Measurements from ENCODE around the gene HDAC4. TPM values are rescaled to one million over a fixed set of nuclear protein-coding genes. Genes with fewer than 3 reads are reported as not detected.

Gene HDAC4
- total RNA-seq, 1 donor from 2014 or later: 30.7 TPM

DNA sequence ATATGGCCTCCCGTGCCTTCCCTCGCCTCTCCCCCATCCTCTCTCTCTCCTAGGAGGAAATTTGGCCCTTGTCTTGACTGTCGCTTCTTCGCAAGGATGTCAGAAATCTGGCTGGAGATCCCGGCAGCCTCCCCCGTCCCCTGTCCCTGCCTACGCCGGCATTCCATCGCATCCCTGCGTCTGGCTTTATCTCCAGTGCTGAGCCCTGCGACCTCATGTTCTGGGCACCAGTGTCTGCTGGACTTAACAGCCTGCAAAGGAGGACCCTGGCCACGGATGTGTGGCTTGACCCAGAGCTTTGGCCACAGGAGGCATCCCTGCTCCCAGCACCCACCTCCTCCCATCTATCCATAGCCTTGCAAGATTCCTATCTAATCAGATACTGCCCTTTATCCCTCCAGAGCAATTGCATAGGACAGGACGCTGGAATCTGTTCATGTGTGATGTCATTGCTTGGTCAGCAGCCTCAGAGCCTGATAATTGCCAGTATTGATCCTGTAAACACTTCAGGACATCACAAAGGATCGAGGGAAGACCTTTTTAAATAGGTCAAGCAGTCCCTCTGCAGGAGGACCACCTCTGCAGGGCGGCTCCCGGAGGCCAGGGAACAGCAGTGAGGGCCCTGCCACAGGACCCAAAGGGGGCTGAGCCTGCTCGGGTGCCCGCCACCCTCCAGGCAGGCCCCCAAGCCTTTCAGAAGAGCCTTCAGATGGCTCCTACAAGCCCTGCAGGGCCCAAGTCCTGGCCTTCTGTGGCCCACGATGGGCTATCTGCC is 384.7 kb downstream of the HDAC4 start:
- ATAC-seq (no peak), DNase-seq (ENCODE audit: missing footprints) (peak; percentile 54)
- intact Hi-C loops (cut with DNase I): no loop called here

DNA sequence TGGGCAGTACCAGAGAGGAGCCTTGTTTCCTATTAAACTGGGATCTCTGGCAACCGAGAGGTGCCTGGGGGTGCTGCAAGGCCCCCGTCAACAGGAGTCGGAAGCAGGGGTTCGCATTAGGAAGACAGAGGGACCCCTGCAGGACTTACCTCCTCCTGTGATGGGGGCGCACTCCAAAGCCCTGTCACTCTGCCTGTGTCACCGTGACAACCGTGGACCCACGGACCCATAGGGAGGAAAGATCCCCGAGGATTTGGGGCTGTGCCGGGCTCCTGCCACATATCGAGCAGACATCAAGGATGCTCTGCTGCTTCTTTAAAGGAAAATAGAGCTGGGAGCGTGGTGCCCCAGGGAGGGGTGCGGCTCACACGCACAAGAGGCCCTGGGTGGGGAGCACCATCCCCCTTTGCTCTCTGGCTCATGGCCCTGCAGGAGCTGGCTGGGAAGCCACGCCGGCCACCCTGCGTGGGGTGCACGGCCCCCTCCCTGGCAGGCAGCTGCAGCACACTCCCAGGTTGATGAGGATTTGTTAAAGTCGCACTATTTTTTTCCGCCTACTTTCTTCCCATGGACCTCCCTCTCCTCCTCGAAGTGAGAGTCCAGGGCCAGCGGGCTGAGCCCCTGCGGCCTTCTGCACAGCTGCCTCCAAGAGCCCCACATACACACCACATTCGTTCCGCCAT is 385.5 kb downstream of the HDAC4 start:
- DNase-seq (ENCODE audit: missing footprints) (peak; percentile 60), ATAC-seq (no peak)
- intact Hi-C loops (cut with DNase I): no loop called here

DNA sequence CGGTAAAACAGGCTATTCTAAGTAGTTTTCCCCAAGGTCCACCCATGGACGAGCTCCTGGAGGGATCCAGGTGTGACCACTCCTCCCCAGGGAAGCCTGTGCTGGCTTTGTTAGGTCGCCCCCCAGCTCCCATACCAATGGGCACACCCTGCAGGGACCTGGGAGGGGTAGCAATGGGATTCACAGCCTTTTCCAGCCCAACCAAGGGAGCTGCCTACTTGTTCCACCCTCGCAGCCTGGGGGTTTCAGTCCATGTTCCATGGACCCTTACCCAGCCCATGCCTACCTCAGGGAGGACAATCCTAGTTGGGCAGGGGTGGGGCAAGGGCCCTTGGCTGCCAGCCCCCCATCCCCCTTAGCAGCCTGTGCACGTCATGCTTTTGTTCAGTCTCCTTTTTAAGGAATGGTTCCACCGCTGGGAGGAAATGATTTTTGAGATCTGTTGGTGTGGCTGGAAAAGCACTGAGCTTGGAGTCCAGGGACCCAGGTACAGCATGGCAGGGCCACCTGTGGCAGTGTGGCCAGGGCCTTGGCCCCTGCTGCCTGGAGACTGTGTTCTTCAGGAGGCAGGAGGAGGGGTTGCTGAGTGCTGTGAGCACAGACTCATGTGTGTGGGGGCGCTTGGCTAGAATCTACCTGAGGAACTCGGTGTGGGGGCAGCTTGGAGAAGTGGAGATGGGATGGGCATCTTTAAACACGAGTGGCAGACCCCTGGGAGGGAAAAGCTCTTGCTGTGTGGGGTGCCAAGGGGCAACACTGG is 386.2 kb downstream of the HDAC4 start:
- DNase-seq (ENCODE audit: missing footprints) (peak; percentile 37), ATAC-seq (no peak)
- intact Hi-C loops (cut with DNase I): no loop called here

DNA sequence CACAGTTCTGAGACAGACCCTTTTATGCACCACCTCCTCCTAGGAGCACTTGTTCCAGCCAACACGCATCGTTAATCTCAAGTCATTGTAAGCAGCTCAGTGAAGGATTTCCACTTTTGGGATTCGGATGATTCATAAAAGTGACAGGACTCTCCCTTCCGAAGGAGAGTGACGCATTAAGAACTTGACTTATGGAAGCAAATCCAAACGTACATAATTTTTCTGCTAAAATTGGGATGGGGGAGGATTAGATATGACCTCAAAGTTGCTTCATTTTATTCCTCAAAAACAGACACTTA is 387.2 kb downstream of the HDAC4 start:
- DNase-seq (ENCODE audit: missing footprints) (no peak), ATAC-seq (no peak)
- intact Hi-C loops (cut with DNase I): no loop called here

DNA sequence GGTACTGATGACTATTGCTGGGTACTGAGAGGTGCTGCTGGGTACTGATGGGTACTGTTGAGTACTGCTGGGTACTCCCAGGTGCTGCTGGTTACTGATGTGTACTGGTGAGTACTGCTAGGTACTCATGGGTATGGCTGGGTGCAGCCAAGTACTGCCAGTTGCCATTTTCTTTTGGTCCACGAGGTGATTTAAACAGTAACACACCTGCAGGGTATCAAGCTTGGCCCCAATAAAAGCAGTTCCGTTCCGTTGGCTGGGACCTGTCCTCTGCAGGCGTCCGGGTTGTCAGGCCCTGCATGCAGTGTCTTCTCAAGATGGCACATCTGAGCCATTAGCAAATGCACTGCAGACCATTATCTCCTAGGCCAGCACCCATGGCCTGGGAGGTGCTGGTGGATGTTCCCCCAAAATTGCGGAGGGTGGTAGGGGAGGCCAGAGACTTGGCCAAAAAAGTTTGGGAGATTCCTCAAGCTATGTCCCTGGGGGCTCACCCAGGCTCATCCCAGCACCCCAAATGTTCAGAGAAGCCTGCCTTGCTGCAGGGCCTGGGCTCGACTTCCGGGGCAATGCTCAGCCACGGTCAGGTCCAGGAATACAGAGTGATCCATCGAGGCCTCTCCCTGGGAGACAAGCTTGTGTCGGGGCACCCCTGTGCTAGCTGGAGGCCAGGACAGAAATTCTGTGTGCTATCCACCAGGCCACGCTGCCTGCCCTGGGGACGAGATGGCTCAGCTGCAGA is 387.7 kb downstream of the HDAC4 start:
- ATAC-seq (no peak), DNase-seq (ENCODE audit: missing footprints) (peak; percentile 53)

DNA sequence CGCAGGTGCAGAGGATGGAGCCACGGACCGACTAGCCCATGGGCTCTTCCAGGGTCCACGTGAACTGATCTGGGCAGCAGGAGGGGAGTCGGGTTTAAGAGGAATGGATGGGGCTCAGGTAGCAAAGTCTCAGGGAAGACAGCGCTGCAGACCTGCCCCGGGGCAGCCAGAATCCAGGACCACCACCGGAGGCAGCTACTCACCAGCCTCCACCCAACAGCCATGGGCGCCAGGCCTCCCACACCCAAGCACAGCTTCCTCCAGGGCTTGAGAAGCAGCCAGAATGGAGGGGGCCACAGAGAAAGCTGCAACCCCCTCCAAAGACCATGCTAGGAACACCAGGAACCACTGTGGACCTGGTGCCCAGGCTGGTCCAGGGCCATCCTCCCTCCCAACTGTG is 388.6 kb downstream of the HDAC4 start:
- DNase-seq (ENCODE audit: missing footprints): no peak
- intact Hi-C loops (cut with DNase I): no loop called here
- ATAC-seq: no peak

More for the DNA sequence above, 387.7 kb downstream of the HDAC4 start:
- intact Hi-C loops (cut with DNase I): no loop called here

DNA sequence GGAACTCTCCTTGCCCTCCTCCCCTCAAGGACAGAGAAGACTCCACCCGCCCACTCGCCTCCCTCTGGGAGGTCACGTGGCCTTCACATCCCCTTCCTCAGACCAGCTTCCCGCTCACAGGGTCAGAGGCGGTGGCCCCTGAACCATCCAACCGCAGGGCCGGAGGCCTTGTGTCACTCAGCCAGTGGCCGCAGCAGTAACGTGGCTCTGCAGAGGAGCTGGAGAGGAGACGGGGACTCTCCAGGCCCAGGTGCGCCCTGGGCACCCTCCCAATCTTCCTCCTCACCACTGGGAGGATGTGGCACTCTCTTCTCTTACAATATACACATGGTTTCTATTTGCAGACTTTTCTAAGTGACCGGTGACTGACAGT is 391.2 kb downstream of the HDAC4 start:
- ATAC-seq: no peak
- intact Hi-C loops (cut with DNase I): no loop called here

DNA sequence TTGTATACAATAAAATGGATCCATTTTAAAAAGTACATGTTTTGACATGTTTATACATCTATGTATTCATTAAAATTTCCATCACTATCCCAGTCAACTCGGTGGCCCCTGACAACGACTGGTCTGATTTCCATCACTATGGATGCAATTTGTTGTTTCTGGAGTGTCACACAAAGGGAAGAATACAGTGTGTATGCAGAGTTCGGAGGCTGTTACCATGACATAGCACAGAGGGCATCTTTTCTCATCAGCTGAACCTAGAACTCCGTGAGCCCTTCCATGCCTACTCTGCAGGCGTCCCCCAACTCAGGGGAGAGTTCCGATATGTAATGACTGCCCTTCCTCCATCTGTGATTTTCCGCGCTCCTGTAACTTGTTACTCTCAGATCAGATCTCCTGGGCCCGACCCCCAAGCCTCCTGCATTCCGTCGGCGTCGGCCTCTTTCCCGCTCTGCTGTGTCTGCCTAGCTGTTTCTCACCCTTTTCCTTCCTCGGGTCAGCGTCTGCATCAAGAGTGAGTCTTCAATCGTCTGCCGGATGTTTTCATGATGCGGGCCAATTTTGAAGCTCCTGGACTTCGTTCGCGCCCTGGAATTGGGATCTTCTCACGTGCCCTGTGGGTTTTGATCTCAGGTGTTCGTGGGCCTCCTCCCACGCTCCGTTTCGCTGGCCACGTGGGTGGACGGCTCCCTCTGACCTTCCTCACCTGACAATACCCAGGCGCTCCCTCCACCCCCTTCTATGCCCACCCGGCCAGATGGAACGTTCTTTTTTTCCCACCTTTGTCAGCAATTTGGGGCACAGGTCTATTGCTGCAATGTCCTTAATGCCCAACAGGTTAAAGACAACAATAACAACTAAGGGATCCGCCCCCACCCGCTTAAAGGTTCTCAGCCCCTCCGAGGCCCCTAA is 391.9 kb downstream of the HDAC4 start:
- ATAC-seq (no peak), DNase-seq (ENCODE audit: missing footprints) (peak; percentile 33)
- intact Hi-C loops (cut with DNase I): no loop called here

More for the DNA sequence above, 391.2 kb downstream of the HDAC4 start:
- peak; percentile 45 for DNase-seq (ENCODE audit: missing footprints)

DNA sequence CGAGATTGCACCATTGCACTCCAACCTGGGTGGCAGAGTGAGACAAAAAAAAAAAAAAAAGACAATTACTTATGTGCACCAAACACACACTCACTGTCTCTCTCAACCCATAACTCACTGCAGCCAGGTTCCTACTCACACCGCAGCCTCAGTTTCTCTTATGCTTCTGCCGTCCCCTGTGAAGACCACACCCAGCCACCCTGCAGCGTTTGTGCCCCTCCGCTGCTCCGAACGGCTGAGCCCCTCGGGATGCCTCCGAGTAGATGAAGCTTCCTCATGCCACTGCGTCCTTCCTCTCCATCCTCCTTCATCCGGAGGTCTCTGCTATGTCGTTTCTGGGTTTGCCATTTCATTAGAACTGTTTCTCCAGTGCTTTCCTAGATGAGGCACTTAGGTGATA is 392.8 kb downstream of the HDAC4 start:
- DNase-seq (ENCODE audit: missing footprints): no peak
- ATAC-seq: no peak
- intact Hi-C loops (cut with DNase I): no loop called here

DNA sequence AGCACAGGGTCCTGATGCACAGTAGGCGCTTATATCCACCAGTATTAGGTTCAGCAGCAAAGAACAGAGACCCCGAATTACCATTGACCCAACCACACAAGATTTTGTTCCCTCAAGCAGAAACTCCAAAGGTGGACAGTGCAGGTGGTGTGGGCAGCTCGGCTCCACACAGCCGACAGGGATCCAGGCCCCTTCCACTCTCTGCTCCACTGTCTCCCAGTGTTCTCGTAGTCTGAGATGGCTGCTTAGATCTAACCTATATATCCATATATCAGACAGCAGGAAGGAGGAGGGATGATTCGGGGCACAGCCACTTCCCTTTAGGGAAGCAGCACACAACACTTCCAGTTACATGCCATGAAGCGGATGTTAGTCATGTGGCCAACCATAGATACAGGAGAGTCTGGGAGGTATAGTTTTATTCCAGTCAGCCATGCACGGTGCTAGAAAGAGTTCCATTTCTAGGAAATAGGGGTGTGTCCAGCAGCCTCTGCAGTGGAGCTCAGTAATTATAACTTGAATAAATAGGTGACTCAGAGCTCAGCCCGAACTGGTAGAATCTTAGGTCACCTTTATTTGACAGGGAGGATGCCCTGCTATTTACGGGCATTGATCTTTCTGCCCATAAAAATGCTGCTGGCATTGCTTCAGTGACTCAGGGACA is 394.1 kb downstream of the HDAC4 start:
- DNase-seq (ENCODE audit: missing footprints) (no peak), ATAC-seq (no peak)
- intact Hi-C loops (cut with DNase I): no loop called here

DNA sequence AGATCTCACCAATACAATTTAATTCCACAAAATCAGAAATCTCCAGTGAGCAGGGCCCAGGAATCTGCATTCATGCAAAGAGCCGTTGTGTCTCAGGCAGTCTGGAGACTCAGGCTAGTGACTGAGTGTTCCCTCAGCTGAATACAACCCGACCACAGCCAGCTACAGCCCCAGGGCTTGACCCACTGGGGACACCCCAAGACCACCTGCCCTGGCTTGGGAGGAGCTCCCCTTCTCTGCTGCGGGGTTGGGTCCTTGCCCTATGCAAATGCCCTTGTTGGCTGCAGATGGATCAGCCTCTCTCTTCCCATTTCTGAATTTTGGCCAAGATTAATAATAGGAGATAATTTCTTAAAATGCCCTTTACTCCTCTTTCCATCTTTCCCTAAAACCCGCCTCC is 395.2 kb downstream of the HDAC4 start:
- intact Hi-C loops (cut with DNase I): no loop called here
- ATAC-seq: no peak
- DNase-seq (ENCODE audit: missing footprints): peak; percentile 32

DNA sequence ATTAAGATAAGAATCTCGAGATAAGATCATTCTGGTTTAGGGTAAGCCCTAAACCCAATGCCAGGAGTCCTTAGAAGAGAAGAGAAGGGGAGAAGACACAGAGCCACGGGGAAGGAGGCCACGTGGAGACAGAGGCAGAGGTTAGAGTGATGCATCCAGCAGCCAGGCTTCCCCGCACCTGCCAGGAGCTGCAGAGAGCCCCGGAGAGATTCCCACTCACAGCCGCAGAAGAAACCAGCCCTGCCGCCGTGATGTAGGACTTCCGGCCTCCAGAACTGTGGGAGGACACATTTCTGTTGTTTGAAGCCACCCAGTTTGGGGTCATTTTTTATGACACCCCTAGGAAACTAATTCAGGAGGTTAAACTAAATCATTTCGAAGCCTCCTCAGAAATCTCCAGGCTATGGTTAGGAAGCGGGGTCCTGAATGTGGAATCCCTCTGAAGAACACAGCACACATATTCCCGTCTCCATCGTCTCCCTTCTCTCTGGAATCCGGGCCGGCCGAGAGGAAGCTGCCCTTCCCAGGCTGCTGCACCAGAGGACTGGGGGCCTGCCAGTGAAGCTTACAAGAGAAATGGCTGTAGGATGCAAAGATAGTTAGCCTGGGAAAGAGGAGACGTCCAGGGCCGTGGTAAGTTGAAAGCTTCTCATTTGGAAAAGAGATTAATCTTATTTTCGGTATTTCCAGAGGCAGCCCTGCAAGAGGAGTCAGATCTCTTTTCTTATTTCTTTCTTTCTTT is 396.4 kb downstream of the HDAC4 start:
- ATAC-seq (no peak), DNase-seq (ENCODE audit: missing footprints) (peak; percentile 37)
- intact Hi-C loops (cut with DNase I): no loop called here

DNA sequence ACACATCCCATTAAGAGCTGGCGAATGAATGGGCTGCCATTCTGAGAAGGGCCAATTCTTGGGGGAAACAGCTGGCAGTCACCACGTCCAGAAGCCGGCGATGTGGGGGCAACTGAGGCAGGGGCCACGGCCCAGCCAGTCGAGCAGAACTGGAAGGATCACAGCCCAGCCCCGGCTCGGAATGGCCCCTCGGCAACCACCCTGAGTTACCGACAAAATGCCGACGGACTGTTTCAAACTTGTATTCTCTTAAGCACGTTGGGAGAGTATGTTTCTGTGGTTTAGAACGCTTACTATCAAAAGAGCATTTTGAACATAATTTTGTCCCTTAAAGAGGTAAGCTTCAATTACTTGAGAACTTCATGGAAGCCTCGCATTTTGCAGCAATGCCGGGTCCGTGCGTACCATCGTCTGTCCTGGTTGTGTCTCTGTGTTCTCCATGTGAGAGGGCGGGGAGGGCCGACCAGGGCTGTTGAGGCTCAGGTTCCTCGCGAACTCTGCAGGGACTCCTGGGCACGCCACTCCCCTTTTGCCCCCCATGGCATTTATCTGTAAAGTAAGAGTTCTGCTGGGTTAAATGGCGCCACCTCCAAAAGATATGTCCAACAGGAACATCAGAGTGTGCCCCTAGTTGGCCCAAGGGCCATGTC is 397.1 kb downstream of the HDAC4 start:
- peak; percentile 43 for DNase-seq (ENCODE audit: missing footprints)
- ATAC-seq: no peak

DNA sequence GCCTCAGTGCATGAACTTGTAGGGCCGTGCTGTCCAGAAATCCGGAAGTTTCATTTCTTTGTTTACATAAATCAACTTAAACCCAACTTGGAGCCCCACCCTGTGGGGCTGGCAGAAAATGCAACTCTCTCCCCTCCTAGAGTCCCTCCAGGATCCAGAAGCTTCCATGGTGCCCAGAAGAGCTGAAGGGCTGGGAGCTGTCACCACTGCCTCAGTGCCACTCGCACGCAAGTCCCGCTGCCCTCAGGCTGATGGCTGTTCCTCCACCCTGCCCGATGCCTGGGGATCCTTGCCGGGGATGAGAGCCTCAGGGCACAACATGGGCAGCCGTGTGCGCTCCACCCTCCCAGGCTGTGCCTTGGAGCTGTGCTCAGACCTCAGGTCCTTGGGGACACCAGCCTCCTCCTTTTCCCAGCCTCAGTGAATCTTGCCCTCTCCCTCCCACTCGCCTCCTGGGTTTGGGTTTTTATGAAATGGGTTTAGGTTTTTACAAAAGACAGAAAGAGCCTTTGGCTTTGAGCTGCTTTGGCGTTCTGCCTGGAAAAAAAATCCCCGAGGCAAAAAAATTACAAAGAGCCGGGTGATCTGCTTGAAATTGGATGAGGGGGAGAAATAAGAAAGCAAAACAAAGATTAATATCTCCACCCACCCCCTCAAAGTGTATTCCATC is 397.7 kb downstream of the HDAC4 start:
- peak; percentile 62 for ATAC-seq
- intact Hi-C loops (cut with DNase I): no loop called here
- peak; percentile 60 for DNase-seq (ENCODE audit: missing footprints)

More for the DNA sequence above, 397.1 kb downstream of the HDAC4 start:
- intact Hi-C loops (cut with DNase I): no loop called here

DNA sequence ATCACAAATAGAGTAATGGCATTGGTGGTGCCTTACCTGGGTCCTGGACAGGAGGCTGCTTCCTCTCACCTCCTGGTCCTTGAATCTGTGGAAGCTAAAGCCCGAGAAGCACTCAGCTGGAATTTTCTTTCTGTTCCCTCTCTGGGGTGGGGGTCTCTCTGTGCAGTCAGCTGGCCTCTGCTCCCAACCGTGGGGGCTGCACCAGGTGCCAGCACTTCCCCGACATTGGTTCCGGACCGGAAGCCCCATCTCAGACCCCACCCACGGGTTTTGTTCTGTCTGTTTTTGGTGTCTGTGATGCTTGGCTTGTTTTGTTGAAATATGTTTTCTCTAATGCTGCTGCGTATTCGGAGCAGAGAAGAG is 398.2 kb downstream of the HDAC4 start:
- intact Hi-C loops (cut with DNase I): no loop called here
- ATAC-seq (no peak), DNase-seq (ENCODE audit: missing footprints) (no peak)

DNA sequence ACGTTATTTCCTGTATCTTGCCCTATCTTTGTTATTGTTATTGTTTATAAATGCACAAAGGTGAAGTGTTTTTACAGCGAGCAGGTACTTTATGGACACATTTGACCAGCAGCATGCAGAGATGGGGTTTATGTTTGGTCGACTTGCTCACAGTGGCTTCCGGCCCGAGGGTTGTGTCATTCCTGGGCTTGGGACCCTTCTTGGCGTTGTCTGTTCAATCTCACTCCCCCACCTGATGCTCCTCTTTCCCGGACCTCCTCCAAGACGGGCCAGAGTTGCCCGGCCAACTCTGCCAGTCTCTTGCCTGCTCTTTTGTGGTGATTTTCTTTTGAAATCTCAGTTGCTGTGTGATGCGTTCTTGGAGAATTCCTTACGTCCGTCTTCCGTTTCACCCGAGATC is 399.0 kb downstream of the HDAC4 start:
- DNase-seq (ENCODE audit: missing footprints) (peak; percentile 37), ATAC-seq (no peak)
- intact Hi-C loops (cut with DNase I): no loop called here
